DND-41 (cell line): ENCODE data around the gene TFF2.

Experiments used
- ATAC-seq: fragments of 200-7000 bp; cut with Tn5 transposase; 3 replicates; pipeline ENCODE4 v1.9.1; 2021; ENCODE audit warnings: low read depth; ENCODE audit not compliant: insufficient read depth
- DNase-seq: peaks from one replicate; pipeline ENCODE4 v3.0.0-alpha.2; 2020
- H2AFZ ChIP-seq: 2 replicates; pipeline ENCODE4 v1.6.0; 2012; ENCODE audit warnings: low read depth, low read length
- H3K27ac ChIP-seq: 2 replicates; pipeline ENCODE4 v1.5.1; 2012; ENCODE audit warnings: low read length, inconsistent platforms
- H3K27me3 ChIP-seq: fragments of 200-600 bp; sonication (generic); 2 replicates; pipeline ENCODE4 v1.6.0; 2012; ENCODE audit warnings: low read length, mild to moderate bottlenecking, inconsistent platforms; ENCODE audit not compliant: insufficient read depth, poor library complexity
- H3K36me3 ChIP-seq: 2 replicates; pipeline ENCODE4 v1.5.1; 2012; ENCODE audit warnings: low read length, inconsistent platforms; ENCODE audit not compliant: insufficient read depth
- H3K4me1 ChIP-seq: 2 replicates; pipeline ENCODE4 v1.5.1; 2012; ENCODE audit warnings: mild to moderate bottlenecking, low read length; ENCODE audit not compliant: insufficient read depth
- H3K4me2 ChIP-seq: 2 replicates; pipeline ENCODE4 v1.6.0; 2012; ENCODE audit warnings: mild to moderate bottlenecking, moderate library complexity, low read length, inconsistent platforms; ENCODE audit not compliant: insufficient read depth
- H3K4me3 ChIP-seq, 2 experiments: fragments of 200-600 bp in 1 of 2; shearing (Covaris generic) in 1 of 2; 2 replicates each; pipeline ENCODE4 v1.5.1; 2012 to 2016; ENCODE audit warnings: inconsistent platforms in 2 of 2, low read length in 2 of 2, mild to moderate bottlenecking in 2 of 2, low read depth in 1 of 2, moderate library complexity in 1 of 2
- H3K79me2 ChIP-seq: 2 replicates; pipeline ENCODE4 v1.6.0; 2012; ENCODE audit warnings: low read length, inconsistent platforms; ENCODE audit not compliant: insufficient read depth
- H3K9ac ChIP-seq: 2 replicates; pipeline ENCODE4 v1.6.0; 2012; ENCODE audit warnings: low read depth, mild to moderate bottlenecking, inconsistent platforms, low read length, moderate library complexity
- H3K9me3 ChIP-seq: 2 replicates; pipeline ENCODE4 v1.5.1; 2012; ENCODE audit warnings: low read length, moderate library complexity, mild to moderate bottlenecking, inconsistent platforms; ENCODE audit not compliant: insufficient read depth, severe bottlenecking
- H4K20me1 ChIP-seq: 2 replicates; pipeline ENCODE4 v1.6.0; 2012; ENCODE audit warnings: low read length; ENCODE audit not compliant: insufficient read depth
- CTCF ChIP-seq: IDR thresholded peaks from 2 replicates; pipeline ENCODE4 v1.5.1; 2012; ENCODE audit warnings: borderline replicate concordance, low read length, moderate library complexity, mild to moderate bottlenecking; ENCODE audit not compliant: poor library complexity, severe bottlenecking; ENCODE audit errors: extremely low read depth
- EZH2 ChIP-seq: IDR thresholded peaks from 3 replicates; pipeline ENCODE4 v1.6.1; 2012; ENCODE audit warnings: borderline replicate concordance, low read depth, mild to moderate bottlenecking, moderate library complexity, low read length, inconsistent platforms; ENCODE audit not compliant: severe bottlenecking

TFF2 gene

GRCh38 chr21:42313501-42313969 is 37.3 kb downstream of the TFF2 start:
- Histone ChIP-seq H3K9ac (no peak overlapping the region), H2AFZ (no peak overlapping the region), H3K9me3 (no peaks in the 10 kb centered on the region), H3K36me3 (no peaks in the 10 kb centered on the region), H3K4me1 (peaks cover 10% of the 10 kb centered on the region), H3K4me2 (no peak overlapping the region), H4K20me1 (no peaks in the 10 kb centered on the region), H3K27ac (no peak overlapping the region), H3K27me3 (no peaks in the 10 kb centered on the region), H3K79me2 (no peaks in the 10 kb centered on the region), H3K4me3 (no peak overlapping the region)
- no peak for DNase-seq
- no peak for ATAC-seq
- TF ChIP-seq CTCF (no peak), EZH2 (no peak)

GRCh38 chr21:42312626-42313104 is 38.1 kb downstream of the TFF2 start:
- Histone ChIP-seq H3K4me1 (peaks cover 10% of the 10 kb centered on the region), H4K20me1 (no peaks in the 10 kb centered on the region), H3K27me3 (no peaks in the 10 kb centered on the region), H3K79me2 (no peaks in the 10 kb centered on the region), H3K27ac (no peak overlapping the region), H3K9me3 (no peaks in the 10 kb centered on the region), H3K4me3 (no peak overlapping the region), H3K4me2 (no peak overlapping the region), H3K36me3 (no peaks in the 10 kb centered on the region), H2AFZ (no peak overlapping the region), H3K9ac (no peak overlapping the region)
- DNase-seq, result no peak
- no peak for ATAC-seq
- TF ChIP-seq EZH2 (no peak), CTCF (no peak)

GRCh38 chr21:42311816-42312625 is 38.8 kb downstream of the TFF2 start:
- no peak overlapping the region for H2AFZ ChIP-seq
- no peaks in the 10 kb centered on the region for H3K27me3 ChIP-seq
- no peak overlapping the region for H3K4me2 ChIP-seq
- no peak overlapping the region for H3K4me3 ChIP-seq
- H3K36me3 ChIP-seq, result no peaks in the 10 kb centered on the region
- no peak overlapping the region for H3K9ac ChIP-seq
- no peaks in the 10 kb centered on the region for H3K79me2 ChIP-seq
- no peak for DNase-seq
- peaks cover 10% of the 10 kb centered on the region for H3K4me1 ChIP-seq
- ATAC-seq, result no peak
- no peaks in the 10 kb centered on the region for H3K9me3 ChIP-seq
- no peak overlapping the region for H3K27ac ChIP-seq
- TF ChIP-seq EZH2 (no peak), CTCF (no peak)
- no peaks in the 10 kb centered on the region for H4K20me1 ChIP-seq
